PC-9 (cell line): ENCODE data around the gene CERKL.

Experiments
- EZH2 ChIP-seq: fragments of 200-600 bp; sonication (generic); IDR thresholded peaks from 2 replicates; pipeline ENCODE4 v1.8.0; 2017; ENCODE audit warnings: antibody characterized with exemption, low read depth
- TF ChIP-seq, protein P1 (sequence below): fragments of 200-600 bp; sonication (generic); conservative IDR thresholded peaks from 2 replicates; pipeline ENCODE4 v1.6.1; 2017; ENCODE audit warnings: mixed run types, antibody characterized with exemption, mild to moderate bottlenecking, moderate library complexity

DNA sequence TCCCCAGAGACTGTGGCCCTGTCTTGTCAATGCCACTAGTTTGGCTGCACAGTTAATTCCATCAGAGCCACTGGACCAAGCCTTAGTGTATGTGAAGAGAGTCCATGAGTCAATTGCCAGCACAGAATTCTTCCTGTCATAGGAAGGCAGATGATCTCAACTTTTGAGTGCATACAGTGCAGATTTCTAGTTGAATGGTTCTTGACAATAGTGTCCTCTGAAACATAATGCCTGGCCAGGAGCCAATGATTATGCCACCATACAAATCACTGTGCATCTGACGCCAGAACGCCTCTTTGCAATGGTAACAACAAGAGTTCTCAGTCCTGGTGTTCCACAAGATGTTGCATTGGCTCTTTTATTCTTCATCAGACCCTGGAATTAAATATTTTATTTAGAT, 16.3 kb upstream of the CERKL start:
- TF ChIP-seq, protein P1, sequence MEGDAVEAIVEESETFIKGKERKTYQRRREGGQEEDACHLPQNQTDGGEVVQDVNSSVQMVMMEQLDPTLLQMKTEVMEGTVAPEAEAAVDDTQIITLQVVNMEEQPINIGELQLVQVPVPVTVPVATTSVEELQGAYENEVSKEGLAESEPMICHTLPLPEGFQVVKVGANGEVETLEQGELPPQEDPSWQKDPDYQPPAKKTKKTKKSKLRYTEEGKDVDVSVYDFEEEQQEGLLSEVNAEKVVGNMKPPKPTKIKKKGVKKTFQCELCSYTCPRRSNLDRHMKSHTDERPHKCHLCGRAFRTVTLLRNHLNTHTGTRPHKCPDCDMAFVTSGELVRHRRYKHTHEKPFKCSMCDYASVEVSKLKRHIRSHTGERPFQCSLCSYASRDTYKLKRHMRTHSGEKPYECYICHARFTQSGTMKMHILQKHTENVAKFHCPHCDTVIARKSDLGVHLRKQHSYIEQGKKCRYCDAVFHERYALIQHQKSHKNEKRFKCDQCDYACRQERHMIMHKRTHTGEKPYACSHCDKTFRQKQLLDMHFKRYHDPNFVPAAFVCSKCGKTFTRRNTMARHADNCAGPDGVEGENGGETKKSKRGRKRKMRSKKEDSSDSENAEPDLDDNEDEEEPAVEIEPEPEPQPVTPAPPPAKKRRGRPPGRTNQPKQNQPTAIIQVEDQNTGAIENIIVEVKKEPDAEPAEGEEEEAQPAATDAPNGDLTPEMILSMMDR = no peak
- no peak for TF ChIP-seq EZH2
